Endodermal cell (in vitro differentiated cells): Measurements from ENCODE around the gene CLSTN2. TPM values are rescaled to one million over a fixed set of nuclear protein-coding genes. Genes with fewer than 3 reads are reported as not detected.

Source experiments
- DNase-seq: peaks from one replicate; pipeline ENCODE4 v3.0.0-alpha.2; 2017
- H3K27ac ChIP-seq: 2 replicates; pipeline ENCODE4 v1.5.1; 2013; ENCODE audit warnings: mild to moderate bottlenecking, low read depth, low read length, moderate library complexity
- H3K27me3 ChIP-seq: 2 replicates; pipeline ENCODE4 v1.6.1; 2013; ENCODE audit warnings: mild to moderate bottlenecking, low read length, moderate library complexity; ENCODE audit not compliant: insufficient read depth, control insufficient read depth, poor library complexity, severe bottlenecking
- H3K36me3 ChIP-seq: 2 replicates; pipeline ENCODE4 v1.7.0; 2013; ENCODE audit warnings: mild to moderate bottlenecking, low read length, moderate library complexity; ENCODE audit not compliant: control insufficient read depth, insufficient read depth
- H3K4me1 ChIP-seq: one replicate; pipeline ENCODE4 v1.7.0; 2013; ENCODE audit warnings: low read length; ENCODE audit not compliant: control insufficient read depth, insufficient read depth
- H3K4me3 ChIP-seq: 2 replicates; pipeline ENCODE4 v1.5.1; 2013; ENCODE audit warnings: mild to moderate bottlenecking, low read length, moderate library complexity
- H3K9ac ChIP-seq: 2 replicates; pipeline ENCODE4 v1.6.1; 2013; ENCODE audit warnings: mild to moderate bottlenecking, low read length, moderate library complexity; ENCODE audit not compliant: poor library complexity, severe bottlenecking; ENCODE audit errors: extremely low read depth
- H3K9me3 ChIP-seq: 2 replicates; pipeline ENCODE4 v1.6.1; 2013; ENCODE audit warnings: mild to moderate bottlenecking, low read length, moderate library complexity; ENCODE audit not compliant: control insufficient read depth
- H3K27ac Mint-ChIP-seq: 2 replicates; pipeline ENCODE4 v1.8.0; 2020; ENCODE audit warnings: mixed read lengths
- H3K27me3 Mint-ChIP-seq: 2 replicates; pipeline ENCODE4 v1.8.0; 2021; ENCODE audit warnings: mild to moderate bottlenecking, mixed read lengths; ENCODE audit not compliant: insufficient read depth
- H3K36me3 Mint-ChIP-seq: 2 replicates; pipeline ENCODE4 v1.8.0; 2020; ENCODE audit warnings: low read depth, mixed read lengths
- H3K4me1 Mint-ChIP-seq: 2 replicates; pipeline ENCODE4 v1.8.0; 2020; ENCODE audit warnings: mixed read lengths
- H3K4me3 Mint-ChIP-seq: 2 replicates; pipeline ENCODE4 v1.8.0; 2020; ENCODE audit warnings: mild to moderate bottlenecking, moderate library complexity, mixed read lengths
- H3K9me3 Mint-ChIP-seq: 2 replicates; pipeline ENCODE4 v1.8.0; 2020; ENCODE audit warnings: mild to moderate bottlenecking, mixed read lengths
- WGBS, 2 experiments: methylation state at CpG; one replicate each; pipeline versions ENCODE4 v1.1.5 to v1.1.7; 2013; ENCODE audit warnings: missing lambda C conversion rate in 2 of 2, mixed read lengths in 1 of 2; ENCODE audit not compliant: insufficient coverage in 1 of 2, insufficient read length in 1 of 2; 5-methylcytosine and 5-hydroxymethylcytosine counted together
- total RNA-seq, 2 donors: library from RNA; stranded (reverse); fragmentation: NEBNext Ultra II Directional in 1 of 2; extraction: Animal tissue kit (Norgen Biotek cat#: 25700) in 1 of 2; gene quantifications; 2 replicates in 1 of 2; 3 replicates in 1 of 2; pipeline ENCODE4 v1.2.1, GENCODE V29; 2021
- TF ChIP-seq, protein P1 (sequence below): fragments of 200-600 bp; sonication (generic); conservative IDR thresholded peaks from 2 replicates; pipeline ENCODE4 v1.5.0; 2021; ENCODE audit warnings: antibody characterized with exemption, mild to moderate bottlenecking

Gene CLSTN2
- total RNA-seq, 2 donors from 2014 or later = 0.13 to 0.42 TPM

DNA sequence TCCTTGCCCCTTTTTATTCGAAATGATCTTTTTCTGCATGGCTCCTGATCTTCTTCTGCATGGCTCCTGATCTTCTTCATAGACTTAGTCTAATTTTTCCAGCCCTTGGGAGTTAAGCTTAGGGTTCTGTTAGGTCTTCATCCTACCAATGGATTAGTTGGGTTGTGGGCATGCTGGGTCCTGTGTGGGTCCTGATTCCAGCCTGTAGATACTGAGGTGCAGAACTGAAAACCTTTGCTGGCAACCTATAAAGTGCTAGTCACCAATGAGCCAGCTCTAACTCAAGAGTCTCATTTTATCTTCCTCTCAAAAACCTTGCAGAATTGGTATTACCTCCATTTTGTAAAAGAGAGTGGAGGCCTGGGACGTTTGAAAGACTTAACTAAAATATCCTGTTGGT, 229.2 kb downstream of the CLSTN2 start:
- H3K27ac ChIP-seq = no peak overlapping the region
- peaks cover 5% of the 10 kb centered on the region for H3K4me1 ChIP-seq
- H3K9me3 Mint-ChIP-seq = peaks cover 2% of the 10 kb centered on the region
- TF ChIP-seq, protein P1, sequence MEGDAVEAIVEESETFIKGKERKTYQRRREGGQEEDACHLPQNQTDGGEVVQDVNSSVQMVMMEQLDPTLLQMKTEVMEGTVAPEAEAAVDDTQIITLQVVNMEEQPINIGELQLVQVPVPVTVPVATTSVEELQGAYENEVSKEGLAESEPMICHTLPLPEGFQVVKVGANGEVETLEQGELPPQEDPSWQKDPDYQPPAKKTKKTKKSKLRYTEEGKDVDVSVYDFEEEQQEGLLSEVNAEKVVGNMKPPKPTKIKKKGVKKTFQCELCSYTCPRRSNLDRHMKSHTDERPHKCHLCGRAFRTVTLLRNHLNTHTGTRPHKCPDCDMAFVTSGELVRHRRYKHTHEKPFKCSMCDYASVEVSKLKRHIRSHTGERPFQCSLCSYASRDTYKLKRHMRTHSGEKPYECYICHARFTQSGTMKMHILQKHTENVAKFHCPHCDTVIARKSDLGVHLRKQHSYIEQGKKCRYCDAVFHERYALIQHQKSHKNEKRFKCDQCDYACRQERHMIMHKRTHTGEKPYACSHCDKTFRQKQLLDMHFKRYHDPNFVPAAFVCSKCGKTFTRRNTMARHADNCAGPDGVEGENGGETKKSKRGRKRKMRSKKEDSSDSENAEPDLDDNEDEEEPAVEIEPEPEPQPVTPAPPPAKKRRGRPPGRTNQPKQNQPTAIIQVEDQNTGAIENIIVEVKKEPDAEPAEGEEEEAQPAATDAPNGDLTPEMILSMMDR = no peak
- WGBS, 2 experiments = 78% methylated on average over 1 of the region's 2 CpGs; no CpG with 5 or more reads in 1 of the 2 experiments
- H3K27me3 ChIP-seq = no peaks in the 10 kb centered on the region
- peaks cover 15% of the 10 kb centered on the region for H3K4me1 Mint-ChIP-seq
- no peak overlapping the region for H3K27ac Mint-ChIP-seq
- no peak for DNase-seq
- H3K9ac ChIP-seq = no peak overlapping the region
- peaks cover 30% of the 10 kb centered on the region for H3K27me3 Mint-ChIP-seq
- H3K36me3 Mint-ChIP-seq = no peaks in the 10 kb centered on the region
- no peaks in the 10 kb centered on the region for H3K36me3 ChIP-seq
- no peak overlapping the region for H3K4me3 Mint-ChIP-seq
- no peaks in the 10 kb centered on the region for H3K9me3 ChIP-seq
- no peak overlapping the region for H3K4me3 ChIP-seq

DNA sequence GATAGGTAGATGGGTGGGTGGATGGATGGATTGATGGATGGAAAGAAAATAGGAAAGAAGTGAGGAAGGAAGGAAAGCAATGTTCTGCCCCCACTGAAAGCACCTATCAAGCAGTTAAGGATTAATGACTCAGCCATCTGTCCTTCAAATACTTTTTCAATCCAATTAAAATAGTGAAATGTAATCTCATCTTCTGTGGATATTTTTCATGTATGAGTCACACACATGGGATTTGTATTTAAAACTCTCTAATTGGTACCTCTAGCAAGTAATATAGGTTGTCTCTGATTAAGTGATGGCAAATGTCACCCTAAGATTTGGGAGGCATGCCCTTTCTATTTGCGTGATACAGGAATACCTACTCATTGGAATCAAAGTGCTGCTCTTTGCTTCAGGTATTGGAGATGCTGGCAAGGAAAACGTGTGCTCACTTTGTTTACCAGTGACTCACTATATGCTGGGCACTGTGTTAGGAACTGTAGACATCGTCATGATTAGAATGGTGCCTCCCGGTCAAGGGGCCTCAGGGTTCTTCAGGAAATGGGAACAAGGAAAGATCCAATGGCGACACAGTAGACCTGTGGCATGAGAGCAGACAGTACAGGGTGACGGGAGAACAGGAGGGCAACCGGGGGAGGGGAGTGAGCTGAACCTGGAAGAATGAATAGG, 230.1 kb downstream of the CLSTN2 start:
- Histone ChIP-seq H3K27me3 (no peaks in the 10 kb centered on the region), H3K4me3 (no peak overlapping the region), H3K9me3 (no peaks in the 10 kb centered on the region), H3K36me3 (no peaks in the 10 kb centered on the region), H3K4me1 (peaks cover 5% of the 10 kb centered on the region), H3K9ac (no peak overlapping the region), H3K27ac (no peak overlapping the region)
- 91 to 93% methylated on average over 7 of the region's 7 CpGs for WGBS, 2 experiments
- DNase-seq = no peak
- Mint-ChIP-seq H3K27ac (no peak overlapping the region), H3K4me1 (peaks cover 15% of the 10 kb centered on the region), H3K36me3 (no peaks in the 10 kb centered on the region), H3K27me3 (peaks cover 30% of the 10 kb centered on the region), H3K4me3 (no peak overlapping the region), H3K9me3 (peaks cover 4% of the 10 kb centered on the region)
- TF ChIP-seq, protein P1 = no peak

DNA sequence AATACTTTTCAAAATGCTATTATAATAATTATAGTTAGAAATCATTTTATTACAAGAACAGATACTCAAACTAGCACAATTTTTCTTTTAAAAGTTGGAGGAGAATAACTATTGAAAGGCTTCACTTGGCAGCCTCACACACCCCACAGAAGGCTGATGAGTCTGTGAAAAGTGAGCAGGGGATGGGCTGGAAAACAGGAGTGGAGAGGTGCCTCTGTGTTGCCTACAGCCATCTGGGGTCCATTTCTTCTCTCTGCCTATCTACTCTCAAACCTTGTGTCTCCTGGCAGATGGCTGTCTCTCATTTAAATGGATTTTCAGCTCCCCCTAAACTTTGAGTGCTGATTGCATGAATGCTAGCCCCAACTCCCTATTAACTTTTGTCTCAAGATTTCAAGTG, 230.8 kb downstream of the CLSTN2 start:
- no peak for DNase-seq
- Histone ChIP-seq H3K9me3 (no peaks in the 10 kb centered on the region), H3K9ac (no peak overlapping the region), H3K4me3 (no peak overlapping the region), H3K27me3 (no peaks in the 10 kb centered on the region), H3K36me3 (no peaks in the 10 kb centered on the region), H3K27ac (no peak overlapping the region), H3K4me1 (peaks cover 5% of the 10 kb centered on the region)
- H3K9me3 Mint-ChIP-seq = peaks cover 4% of the 10 kb centered on the region
- H3K27ac Mint-ChIP-seq = no peak overlapping the region
- H3K4me1 Mint-ChIP-seq = peaks cover 13% of the 10 kb centered on the region
- no peak overlapping the region for H3K4me3 Mint-ChIP-seq
- H3K27me3 Mint-ChIP-seq = peaks cover 30% of the 10 kb centered on the region
- TF ChIP-seq, protein P1 = no peak
- no peaks in the 10 kb centered on the region for H3K36me3 Mint-ChIP-seq
